K562 (cell line): ENCODE results near the gene NRXN2. TPM values are rescaled to one million over a fixed set of nuclear protein-coding genes. Genes with fewer than 3 reads are reported as not detected.

Experiments used
- ARID3B ChIP-seq: fragments of 250-450 bp; sonication (Bioruptor Pico); IDR thresholded peaks from 2 replicates; pipeline ENCODE4 v1.4.0; 2020; ENCODE audit warnings: borderline replicate concordance
- BCLAF1 ChIP-seq, 2 experiments: fragments of 450-650 bp in 1 of 2; IDR thresholded peaks; 2 replicates each; pipeline ENCODE4 v1.6.1; 2011 to 2017; ENCODE audit warnings: low read depth in 2 of 2, antibody characterized with exemption in 1 of 2, borderline replicate concordance in 1 of 2, low read length in 1 of 2, mild to moderate bottlenecking in 1 of 2, mixed read lengths in 1 of 2; ENCODE audit not compliant: control insufficient read depth in 1 of 2
- BDP1 ChIP-seq: IDR thresholded peaks from 3 replicates; pipeline ENCODE4 v1.6.1; 2011; ENCODE audit not compliant: insufficient read length, insufficient read depth
- BRF2 ChIP-seq: IDR thresholded peaks from 3 replicates; pipeline ENCODE4 v1.6.1; 2011; ENCODE audit warnings: borderline replicate concordance, mild to moderate bottlenecking; ENCODE audit not compliant: insufficient read length, insufficient read depth
- E2F1 ChIP-seq: sonication (generic); formaldehyde crosslinking; IDR thresholded peaks from 2 replicates; pipeline ENCODE4 v1.8.1; 2023; ENCODE audit warnings: mild to moderate bottlenecking, missing genetic modification reagents, moderate library complexity
- E2F3 ChIP-seq: fragments of 250-450 bp; sonication (Bioruptor Pico); IDR thresholded peaks from 2 replicates; pipeline ENCODE4 v1.4.0; 2020; ENCODE audit warnings: mild to moderate bottlenecking
- FOXA1 ChIP-seq: fragments of 450-650 bp; IDR thresholded peaks from 2 replicates; pipeline ENCODE4 v1.6.1; 2016; ENCODE audit warnings: mild to moderate bottlenecking, borderline replicate concordance
- FOXK2 ChIP-seq, 2 experiments: fragments of 450-650 bp; IDR thresholded peaks in 1 of 2; conservative IDR thresholded peaks in 1 of 2; 2 replicates each; pipeline ENCODE4 v1.6.1; 2016; ENCODE audit warnings: low read depth in 2 of 2, mild to moderate bottlenecking in 1 of 2
- HES1 ChIP-seq: fragments of 450-650 bp; IDR thresholded peaks from 2 replicates; pipeline ENCODE4 v1.6.1; 2016; ENCODE audit warnings: low read depth, mild to moderate bottlenecking, moderate library complexity
- MITF ChIP-seq: IDR thresholded peaks from 2 replicates; pipeline ENCODE4 v1.6.1; 2014; ENCODE audit warnings: antibody characterized with exemption
- POLR2AphosphoS5 ChIP-seq: IDR thresholded peaks from 2 replicates; pipeline ENCODE4 v1.6.1; 2011; ENCODE audit warnings: mild to moderate bottlenecking, low read depth, low read length, moderate library complexity; ENCODE audit not compliant: control insufficient read depth, insufficient read depth
- ZNF584 ChIP-seq: fragments of 200-800 bp; sonication (Bioruptor generic); IDR thresholded peaks from 2 replicates; pipeline ENCODE4 v1.6.1; 2016; ENCODE audit warnings: low read depth, mild to moderate bottlenecking, missing genetic modification characterization, missing compliant biosample characterization
- polyA plus RNA-seq, 8 experiments: library from polyadenylated mRNA; depleted of rRNA in 4 of 8; stranded (reverse) in 5 of 8; unstranded in 3 of 8; fragments of >200 nt; fragmentation: Nextera tagmentation in 2 of 8; fragmentation: Illumina TruSeq in 1 of 8; extraction: Ambion mirVana in 2 of 8; extraction: Trizol in 1 of 8; gene quantifications; 2 replicates each; pipeline versions ENCODE4 v1.2.1 to v1.2.3, GENCODE V29; 2011 to 2014; ENCODE audit warnings: inconsistent platforms in 1 of 8, missing spikeins in 1 of 8
- total RNA-seq, 7 experiments: library from RNA; depleted of rRNA in 6 of 7; stranded (reverse); fragments of >200 nt in 6 of 7; fragmentation: Illumina TruSeq in 2 of 7; extraction: Trizol in 2 of 7; gene quantifications; 2 replicates each; pipeline versions ENCODE4 v1.2.1 to v1.2.3, GENCODE V29; 2011 to 2021; ENCODE audit warnings: low replicate concordance in 1 of 7
- TF ChIP-seq, protein P1 (sequence below), 2 experiments: fragments of 450-650 bp; IDR thresholded peaks; 2 replicates each; pipeline ENCODE4 v1.6.1; 2016

NRXN2 gene
- total and polyA plus RNA-seq, 9 of the 15 experiments (the other 6 are each of a cell fraction or from before 2014, with no cell fraction given): 0.07 to 0.47 (median 0.15) TPM; not detected in 4

DNA sequence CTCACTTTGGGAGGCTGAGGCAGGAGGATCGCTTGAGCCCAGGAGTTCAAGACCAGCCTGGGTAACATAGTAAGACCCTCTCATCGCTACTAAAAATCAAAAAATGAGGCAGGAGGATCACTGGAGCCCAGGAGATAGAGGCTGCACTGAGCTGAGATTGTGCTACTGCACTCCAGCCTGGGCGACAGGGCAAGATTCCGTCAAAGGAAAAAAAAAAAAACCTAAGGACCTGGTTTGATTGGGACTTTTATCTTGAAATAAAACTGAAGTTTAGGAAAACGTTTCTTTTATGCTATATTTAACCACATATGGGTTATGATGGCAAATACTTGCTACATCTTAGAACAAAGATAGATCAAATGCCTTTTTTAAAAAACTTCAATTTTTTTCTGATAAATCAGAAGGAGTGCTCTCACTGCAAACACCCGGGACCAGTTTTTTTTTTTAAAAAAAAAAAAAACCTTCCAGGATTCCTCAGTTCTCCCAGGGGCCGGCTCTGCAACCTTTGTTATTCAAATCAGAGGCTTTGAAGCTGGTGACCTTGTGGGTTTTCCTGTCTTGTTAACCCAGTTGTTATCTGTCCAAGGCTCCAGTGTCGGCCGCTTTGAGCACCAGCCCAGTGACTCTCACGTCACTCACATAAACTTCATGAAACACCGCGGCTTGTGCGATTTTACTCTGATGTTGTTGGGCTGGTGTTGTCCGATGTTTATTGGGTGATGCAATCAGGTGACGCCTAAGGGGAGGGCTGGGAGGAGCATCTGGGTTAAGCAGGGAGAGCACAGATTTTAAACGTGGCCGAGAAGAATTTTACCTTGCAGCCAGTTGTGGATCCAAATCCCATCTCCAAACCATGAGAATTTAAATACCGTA is 156.7 kb downstream of the NRXN2 start (continued):
- TF ChIP-seq FOXK2 (conservative IDR thresholded peaks at IDR 0.05 in 1 of 2, IDR thresholded peaks at IDR 0.05 in 1 of 2; ENCODE audit: low read depth in 2 of 2) (peak; percentile 78 to 79), BRF2 (no peak), BDP1 (no peak), POLR2AphosphoS5 (no peak), BCLAF1 (IDR thresholded peaks at IDR 0.05; ENCODE audit: borderline replicate concordance in 1 of 2, control insufficient read depth in 1 of 2, low read depth in 2 of 2, low read length in 1 of 2) (no peak), ZNF584 (CRISPR knock-in tag) (no peak), FOXA1 (no peak), MITF (no peak; the same call in 1 of the 2 replicates), E2F1 (no peak), ARID3B (CRISPR knock-in tag) (no peak), E2F3 (CRISPR knock-in tag) (no peak), HES1 (0 out of 2 replicates have a peak, but pooled peaks have one; percentile 50)
- TF ChIP-seq, protein P1, sequence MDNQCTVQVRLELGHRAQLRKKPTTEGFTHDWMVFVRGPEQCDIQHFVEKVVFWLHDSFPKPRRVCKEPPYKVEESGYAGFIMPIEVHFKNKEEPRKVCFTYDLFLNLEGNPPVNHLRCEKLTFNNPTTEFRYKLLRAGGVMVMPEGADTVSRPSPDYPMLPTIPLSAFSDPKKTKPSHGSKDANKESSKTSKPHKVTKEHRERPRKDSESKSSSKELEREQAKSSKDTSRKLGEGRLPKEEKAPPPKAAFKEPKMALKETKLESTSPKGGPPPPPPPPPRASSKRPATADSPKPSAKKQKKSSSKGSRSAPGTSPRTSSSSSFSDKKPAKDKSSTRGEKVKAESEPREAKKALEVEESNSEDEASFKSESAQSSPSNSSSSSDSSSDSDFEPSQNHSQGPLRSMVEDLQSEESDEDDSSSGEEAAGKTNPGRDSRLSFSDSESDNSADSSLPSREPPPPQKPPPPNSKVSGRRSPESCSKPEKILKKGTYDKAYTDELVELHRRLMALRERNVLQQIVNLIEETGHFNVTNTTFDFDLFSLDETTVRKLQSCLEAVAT (IDR thresholded peaks at IDR 0.05): no peak
